ENCODE data around the gene RNF130.

- TF ChIP-seq CTCF (IDR thresholded peaks at IDR 0.05; ENCODE audit: low read depth, low read length) = no peak
- TF ChIP-seq EZH2phosphoT487 (IDR thresholded peaks at IDR 0.05; ENCODE audit: low read depth) = no peak
Observed at GRCh38 chr5:180007582-180007981, 64.0 kb downstream of the RNF130 start.
